ENCODE results near the gene SLC22A5. TPM values are rescaled to one million over a fixed set of nuclear protein-coding genes. Genes with fewer than 3 reads are reported as not detected.

Gene SLC22A5
- total RNA-seq, result 3.4 and 4.1 TPM in 2 replicates

DNA sequence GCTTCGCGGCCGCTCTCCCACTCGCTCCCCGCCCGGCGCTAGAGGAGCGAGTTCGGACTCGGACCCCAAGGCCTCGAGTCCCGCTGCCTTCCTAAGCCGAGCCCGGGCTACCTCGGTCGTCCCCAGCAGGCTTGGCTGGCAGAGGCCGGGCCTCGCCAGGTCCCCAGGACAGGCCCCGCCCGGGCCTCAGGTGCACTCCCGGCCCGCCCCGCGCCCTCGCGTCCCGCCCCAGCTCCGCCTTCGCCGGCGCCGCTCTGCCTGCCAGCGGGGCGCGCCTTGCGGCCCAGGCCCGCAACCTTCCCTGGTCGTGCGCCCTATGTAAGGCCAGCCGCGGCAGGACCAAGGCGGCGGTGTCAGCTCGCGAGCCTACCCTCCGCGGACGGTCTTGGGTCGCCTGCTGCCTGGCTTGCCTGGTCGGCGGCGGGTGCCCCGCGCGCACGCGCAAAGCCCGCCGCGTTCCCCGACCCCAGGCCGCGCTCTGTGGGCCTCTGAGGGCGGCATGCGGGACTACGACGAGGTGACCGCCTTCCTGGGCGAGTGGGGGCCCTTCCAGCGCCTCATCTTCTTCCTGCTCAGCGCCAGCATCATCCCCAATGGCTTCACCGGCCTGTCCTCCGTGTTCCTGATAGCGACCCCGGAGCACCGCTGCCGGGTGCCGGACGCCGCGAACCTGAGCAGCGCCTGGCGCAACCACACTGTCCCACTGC, at the start of gene SLC22A5:
Gene SLC22A5, plus strand, starts transcription at position 237 of the 707 bp plus-strand sequence. Its CDS starts 263 bp downstream, at position 500.
- peak; percentile 61 to 62 for DNase-seq (ENCODE audit: low read depth in 2 of 2)

DNA sequence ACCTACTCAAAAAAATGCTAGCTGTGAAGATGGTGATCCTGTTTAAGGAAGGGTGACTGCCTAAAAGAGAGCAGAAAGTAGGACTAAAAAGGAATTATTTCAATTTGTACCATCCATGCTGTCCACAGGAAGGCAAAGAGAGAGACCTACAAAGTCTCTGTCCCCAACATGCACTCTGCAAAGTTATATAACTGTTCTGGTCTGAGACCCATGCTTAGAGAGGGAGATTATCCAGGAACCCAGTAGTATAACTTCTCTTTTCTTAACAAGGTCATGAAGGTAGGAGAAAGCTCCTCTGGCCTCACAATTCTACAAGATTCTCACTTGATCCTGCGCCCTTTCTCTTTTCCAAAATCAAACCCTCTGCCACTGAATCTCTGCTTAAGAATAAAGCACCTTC, 49.5 kb upstream of the SLC22A5 start:
- DNase-seq (ENCODE audit: low read depth in 2 of 2), result no peak

DNA sequence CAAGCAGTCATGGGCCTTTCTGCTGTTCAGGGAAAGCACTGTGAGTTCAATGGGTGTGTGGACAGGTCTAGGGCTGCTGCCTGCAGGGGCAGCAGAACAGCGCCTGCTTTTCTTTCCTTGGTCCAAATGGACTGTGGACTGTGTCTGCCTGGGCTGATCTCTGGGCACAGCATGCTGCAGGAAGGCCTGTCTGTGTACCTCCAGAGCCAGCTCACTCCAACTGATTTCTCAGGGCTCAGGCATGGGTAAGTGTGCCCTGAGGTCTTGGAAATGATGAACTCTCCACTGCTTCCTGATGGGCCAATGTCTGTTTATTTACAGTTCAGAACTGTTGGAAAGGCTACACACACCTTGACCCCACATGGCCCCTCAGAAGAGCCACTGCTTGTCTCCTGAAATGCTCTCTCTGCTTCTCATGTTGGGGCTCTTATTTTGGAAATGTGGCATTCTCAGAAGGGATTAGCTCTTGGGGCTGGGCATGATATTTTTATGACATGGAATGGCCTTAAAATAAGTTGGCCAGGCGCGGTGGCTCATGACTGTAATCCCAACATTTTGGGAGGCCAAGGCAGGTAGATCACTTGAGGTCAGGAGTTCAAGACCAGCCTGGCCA, 48.3 kb upstream of the SLC22A5 start:
- DNase-seq (ENCODE audit: low read depth in 2 of 2), result no peak

DNA sequence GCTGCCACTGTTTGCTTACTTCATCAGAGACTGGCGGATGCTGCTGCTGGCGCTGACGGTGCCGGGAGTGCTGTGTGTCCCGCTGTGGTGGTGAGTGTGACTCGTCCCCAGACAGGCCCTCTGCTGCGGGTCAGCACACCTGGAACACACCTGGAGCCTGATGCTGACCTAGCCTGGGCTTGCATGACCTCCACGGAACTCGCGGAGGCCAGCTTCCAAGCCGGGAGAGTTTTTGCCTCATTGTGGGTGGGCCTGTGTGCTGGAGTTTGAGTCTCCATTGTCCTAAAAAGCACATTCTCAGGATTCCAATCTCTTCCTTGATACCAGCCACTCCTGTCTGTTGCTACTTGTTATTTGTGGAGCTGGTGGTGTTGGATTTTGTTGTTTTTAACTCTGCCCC, 47.2 kb upstream of the SLC22A5 start:
- no peak for DNase-seq (ENCODE audit: low read depth in 2 of 2)

DNA sequence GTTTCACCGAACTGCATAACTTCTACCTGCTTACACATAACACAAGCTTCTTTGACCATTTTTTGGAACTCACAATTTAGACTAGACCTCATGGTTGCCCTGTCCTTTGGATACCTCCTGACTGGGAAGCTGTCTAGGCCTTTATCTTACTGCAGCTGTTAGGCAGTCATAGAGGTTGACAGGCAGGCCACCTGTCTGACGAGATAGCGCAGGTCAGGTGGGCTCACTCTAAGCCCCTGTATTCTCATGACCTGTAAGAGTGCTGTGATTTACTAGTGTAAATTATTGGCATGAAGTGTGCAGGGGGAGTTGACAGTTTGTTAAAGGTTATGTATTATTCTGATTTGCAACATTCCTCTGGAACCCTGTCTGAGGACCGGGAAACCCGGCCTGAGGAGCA, 46.3 kb upstream of the SLC22A5 start:
- DNase-seq (ENCODE audit: low read depth in 2 of 2), result no peak

DNA sequence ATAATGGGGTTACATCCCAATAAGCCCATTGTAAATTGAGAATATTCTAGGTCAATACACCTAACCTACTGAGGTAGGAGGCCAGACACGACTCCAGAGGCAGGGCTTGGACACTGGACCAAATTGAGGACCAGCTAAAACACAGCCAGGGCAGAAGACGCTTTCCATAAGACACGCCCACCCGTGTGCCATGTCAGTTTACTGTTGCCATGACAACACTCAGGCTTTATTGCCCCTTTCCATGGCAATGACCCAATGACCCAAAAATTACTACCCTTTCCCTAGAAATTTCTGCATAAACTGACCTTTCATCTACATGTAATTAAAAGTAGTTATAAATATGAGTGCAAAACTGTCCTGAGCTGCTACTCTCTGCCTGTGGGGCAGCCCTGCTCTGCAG, 43.8 kb upstream of the SLC22A5 start:
- DNase-seq (ENCODE audit: low read depth in 2 of 2), result no peak

DNA sequence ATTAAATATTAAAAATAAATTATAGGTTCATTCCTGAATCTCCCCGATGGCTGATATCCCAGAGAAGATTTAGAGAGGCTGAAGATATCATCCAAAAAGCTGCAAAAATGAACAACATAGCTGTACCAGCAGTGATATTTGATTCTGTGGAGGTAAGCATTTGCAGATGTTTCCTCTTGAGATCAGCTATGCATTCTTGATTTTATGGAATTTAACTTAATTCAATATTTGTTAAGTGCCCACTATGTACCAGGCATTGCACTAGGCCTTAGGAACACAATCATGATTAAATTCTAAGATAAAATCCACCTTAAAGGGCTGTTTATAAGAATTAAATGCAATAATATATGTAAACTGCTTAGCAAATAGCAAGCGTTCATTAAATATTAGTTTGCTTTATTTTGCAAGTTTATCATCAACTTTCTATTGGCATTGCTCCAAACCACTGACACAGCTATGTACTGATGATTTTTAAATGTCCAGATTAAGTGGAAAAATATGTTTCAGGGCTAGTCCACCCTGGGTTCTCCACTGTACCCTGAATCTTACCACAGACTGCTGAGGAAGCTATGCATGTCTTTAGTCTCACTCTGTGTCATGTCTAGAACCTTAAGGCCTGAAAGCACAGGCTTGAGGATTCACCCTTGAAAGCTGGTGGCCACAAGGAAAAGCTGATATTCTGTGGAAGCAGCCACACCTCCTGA, 42.1 kb upstream of the SLC22A5 start:
- DNase-seq (ENCODE audit: low read depth in 2 of 2), result no peak

DNA sequence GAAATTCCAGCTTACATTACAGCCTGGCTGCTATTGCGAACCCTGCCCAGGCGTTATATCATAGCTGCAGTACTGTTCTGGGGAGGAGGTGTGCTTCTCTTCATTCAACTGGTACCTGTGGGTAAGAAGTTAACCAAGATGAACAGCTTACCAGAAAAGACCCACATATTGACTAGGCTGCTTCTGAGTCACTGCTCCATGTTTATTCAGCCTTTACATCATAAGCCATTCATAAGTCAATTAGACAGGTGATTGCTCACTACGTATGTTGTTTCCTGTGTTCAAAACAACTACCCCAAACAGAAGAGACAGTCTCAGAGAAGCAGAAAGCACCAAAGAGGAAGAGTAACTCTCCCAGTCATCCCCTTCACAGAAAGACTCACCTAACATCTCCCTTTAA, 34.7 kb upstream of the SLC22A5 start:
- peak in 1 of 2 donors; percentile 76 for DNase-seq (ENCODE audit: low read depth in 2 of 2)

DNA sequence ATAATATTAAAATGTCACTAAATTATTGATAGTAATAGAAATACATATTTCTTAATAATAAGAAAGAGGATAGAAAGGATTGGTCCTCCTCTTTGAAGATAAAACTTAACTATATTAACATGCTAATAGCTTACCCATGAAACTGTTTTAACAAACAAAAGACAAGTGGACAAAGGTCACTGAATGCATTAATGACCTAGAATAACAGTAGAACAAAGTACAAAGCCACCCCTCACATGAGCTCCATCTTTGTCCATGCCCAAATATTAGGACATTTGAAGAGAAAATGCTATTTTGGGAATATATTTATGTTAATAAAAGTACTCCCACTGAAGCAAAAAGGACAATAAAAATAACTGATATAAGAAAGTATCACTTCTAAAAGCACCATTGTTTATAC, 34.1 kb upstream of the SLC22A5 start:
- no peak for DNase-seq (ENCODE audit: low read depth in 2 of 2)

DNA sequence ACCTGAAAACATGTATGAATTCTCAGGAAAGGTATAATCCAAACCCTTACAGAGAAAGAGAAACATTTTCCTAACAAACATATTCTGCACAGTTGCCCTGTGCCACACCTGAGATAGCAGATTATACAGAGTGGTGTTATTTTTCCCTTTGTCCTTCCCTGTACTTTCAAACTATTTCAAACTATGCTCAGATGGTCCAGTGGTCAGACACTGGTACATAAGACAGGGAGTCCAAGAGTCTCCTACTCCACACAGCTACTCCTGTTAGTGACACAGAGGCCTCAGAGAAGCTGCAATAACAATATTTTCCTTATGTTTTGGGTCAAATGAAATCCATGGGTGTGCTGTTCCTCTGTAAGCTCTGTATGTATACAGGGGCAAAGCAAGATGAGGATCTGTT, 30.0 kb upstream of the SLC22A5 start:
- no peak for DNase-seq (ENCODE audit: low read depth in 2 of 2)

DNA sequence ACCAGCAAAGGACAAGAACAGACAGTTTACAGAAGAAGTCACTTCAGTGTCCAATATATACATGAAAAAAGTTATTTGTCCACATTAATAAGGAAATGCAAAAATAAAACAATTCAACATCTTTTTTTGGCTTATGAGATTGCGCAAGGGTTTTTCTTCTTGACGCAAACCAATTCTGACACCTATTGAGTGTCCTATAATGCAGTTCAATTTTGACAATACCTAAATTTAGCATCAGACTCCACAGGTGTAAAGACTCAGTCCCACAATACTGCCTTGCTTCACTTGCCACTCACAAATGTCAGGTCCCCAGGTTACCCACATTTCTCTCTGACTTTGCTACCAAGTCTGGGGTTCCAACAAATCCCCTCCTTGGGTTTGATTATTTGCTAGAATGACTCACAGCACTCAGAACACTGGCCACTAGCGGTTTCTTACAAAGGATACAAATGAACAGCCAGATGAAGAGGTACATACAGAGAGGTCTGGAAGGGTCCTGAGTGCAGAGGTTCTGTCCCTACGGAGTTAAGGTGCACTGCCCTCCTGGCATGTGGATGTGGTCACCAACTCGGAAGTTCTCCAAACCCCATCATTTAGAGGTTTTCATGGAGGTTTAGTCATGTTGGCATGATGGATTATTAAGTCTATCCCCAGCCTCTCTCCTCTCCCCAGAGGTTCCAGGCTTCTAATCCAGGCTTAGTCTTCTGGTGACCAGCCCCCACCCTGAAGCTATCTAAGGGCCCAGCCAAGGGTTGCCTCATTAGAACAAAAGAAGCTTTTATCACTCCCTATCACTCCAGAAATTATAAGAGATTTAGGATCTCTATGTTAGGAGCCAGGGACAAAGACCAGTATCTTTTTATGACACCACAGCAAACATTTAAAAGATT, 27.0 kb upstream of the SLC22A5 start:
- no peak for DNase-seq (ENCODE audit: low read depth in 2 of 2)

DNA sequence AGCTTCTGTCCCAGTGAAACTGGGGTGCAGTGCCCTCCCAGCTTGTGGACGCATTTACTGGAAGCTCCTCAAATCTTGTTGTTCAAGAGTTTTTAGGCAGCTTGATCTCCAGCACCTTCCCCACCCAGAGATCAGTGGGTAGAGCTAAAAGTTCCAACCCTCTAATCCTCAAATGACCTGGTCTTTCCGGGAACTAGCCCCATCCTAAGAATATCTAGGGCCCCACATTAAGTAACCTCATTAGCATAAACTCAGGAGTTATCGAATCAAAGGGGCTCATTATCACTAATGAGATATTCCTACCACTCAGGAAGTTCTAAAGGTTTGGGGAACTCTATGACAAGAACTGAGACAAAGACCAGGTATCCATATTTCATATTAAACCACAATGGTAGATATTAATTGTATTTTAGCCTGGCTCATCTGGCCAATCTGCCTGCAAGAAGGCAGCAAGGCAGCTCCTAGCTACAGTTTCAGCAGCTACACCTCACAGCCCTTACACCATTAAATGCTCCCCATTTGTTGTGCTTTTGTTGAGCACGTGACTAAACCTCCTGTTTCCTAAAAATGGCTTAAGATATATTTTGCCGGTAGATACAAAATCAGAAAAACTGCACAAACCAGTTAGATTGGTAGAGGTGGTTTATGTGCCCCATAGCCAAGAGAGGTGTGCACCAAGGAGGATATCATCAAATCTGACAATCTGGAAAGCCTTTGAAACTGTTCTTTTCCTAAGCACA, 24.6 kb upstream of the SLC22A5 start:
- DNase-seq (ENCODE audit: low read depth in 2 of 2), result no peak

DNA sequence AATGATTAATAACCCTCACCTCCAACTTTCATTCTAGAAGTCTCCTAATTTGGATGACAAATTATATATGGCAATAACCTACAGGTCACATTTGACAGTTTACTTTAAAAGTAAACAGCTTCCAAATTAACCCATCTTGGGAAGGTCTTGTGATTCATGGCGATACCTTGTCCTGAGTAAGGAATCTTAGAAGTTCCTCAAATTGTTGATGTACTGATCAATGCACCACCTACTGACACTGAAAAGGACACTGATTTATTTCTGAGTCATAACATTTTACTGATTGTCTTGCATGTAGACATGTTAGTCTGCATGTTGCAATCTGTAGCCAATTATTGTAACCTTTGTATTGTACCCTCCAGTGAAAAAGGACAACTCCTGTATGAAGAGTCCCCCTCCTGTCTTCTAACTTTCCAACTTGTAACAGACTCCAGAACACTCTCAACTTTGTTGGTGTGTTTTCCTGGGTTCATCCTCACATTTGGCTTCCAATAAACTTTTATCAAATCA, 16.0 kb upstream of the SLC22A5 start:
- DNase-seq (ENCODE audit: low read depth in 2 of 2), result no peak

DNA sequence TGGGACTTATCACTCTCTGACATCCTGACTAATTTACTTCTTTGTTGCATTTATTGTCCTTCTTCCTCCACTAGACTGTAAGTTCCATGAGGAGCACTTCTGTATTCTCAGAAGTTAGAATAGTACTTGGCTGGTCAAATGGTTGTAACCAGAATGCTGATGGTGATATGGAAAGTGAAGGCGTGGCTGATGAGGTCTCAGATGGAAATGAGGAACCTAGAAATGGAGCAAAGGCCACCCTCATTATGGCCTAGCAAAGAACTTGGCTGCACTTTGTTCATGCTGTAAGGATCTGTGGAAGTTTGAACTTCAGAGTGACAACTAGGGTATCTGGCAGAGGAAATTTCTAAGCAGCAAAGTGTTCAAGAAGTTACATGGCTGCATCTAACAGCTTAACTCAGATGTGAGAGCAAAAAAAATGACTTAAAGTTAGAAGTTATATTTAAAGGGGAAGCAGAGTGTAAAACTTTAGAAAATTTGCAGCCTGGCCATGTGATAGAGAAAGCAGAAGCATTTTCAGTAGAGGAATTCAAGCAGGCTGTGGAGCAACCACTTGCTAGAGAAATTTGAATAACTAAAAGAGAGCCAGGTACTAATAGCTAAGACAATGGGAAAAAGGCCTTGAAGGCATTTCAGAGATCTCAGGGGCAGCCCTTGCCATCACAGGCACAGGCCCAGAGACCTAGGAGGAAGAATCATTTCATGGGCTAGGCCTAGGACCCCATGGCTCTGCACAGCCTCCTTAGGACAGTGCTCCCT, 14.9 kb upstream of the SLC22A5 start:
- no peak for DNase-seq (ENCODE audit: low read depth in 2 of 2)

DNA sequence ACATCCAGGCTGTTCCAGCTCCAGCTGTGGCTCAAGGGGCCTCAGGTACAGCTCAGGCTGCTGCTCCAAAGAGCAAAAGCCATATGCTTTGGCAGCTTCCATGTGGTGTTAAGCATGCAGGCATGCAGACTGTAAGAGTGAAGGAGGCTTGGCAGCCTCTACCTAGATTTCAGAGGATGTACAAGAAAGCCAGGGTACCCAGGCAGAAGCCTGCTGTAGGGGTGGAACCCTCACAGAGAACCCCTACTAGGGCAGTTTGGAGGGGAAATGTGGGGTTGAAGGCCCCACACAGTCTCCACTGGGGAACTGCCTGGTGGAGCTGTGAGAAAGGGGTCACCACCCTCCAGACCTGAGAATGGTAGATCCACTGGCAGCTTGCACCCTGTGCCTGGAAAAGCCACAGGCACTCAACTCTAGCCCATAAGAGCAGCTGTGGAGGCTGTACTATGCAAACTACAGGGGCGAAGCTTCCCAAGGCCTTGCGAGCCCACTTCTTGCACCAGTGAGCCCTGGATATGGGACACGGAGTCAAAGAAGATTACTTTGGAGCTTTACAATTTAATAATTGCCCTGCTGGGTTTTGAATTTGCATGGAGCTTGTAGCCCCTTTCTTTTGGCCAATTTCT, 14.3 kb upstream of the SLC22A5 start:
- no peak for DNase-seq (ENCODE audit: low read depth in 2 of 2)

DNA sequence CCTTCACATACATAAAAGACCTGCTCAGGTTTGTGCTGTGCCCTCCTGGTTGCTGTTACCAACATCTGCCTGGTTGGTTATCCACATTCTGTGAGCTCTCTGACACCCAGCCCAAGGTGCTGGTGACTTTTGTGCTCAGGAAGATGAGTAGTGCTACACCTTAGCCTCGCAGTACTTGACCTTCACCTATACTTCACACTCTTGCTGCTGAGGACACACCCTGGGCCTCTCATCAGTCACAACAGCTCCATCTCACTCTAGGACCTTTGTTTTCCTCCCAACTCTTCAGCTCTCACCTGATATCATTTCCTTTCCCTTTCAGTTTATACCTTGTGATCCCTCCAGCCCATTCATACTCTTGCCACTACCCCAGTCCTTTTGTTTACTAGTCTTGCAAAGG, 10.7 kb upstream of the SLC22A5 start:
- DNase-seq (ENCODE audit: low read depth in 2 of 2), result no peak

DNA sequence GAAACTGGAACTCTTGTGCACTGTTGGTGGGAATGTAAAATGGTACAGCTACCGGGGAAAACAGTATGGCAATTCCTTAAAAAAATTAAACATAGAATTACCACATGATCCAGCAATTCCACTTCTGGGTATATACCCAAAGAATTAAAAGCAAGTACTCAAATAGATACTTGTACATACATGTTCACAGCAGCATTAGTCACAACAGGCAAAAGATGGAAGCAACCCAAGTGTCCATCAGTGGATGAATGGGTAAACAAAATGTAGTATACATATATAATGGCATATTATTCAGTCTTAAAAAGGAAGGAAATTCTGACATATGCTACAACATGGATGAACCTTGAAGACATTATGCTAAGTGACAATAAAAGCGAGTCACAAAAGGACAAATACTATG, 7.4 kb upstream of the SLC22A5 start:
- no peak for DNase-seq (ENCODE audit: low read depth in 2 of 2)

DNA sequence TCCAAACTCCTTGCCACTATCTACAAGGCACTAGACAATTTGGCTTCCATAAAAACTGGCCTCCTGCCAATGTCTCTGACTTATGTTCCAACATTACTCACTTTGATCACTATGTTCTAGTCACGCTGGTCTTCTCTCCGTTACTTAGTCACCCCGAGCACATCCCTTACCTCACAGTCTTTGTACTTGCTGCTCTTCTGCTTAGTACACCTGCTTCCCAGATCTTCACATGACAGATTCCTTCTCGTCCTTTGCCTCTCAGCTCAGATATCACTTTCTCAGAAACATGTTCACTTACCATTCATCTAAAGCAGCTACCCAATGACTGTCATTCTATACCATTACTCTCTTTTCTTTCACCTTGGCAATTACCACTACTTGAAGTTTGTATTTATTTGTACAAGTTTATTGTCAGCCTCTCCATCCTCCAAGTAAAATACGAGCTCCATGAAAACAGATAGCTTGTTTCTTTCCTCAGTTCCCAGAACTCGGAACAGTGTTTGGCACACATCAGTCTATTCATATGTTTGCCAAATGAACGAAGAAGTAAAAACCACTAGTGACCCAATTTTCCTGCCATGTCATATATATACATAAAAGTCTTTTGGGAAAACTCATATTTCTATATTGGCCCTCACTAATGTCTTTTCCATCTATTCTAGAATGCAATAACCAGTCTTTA, 5.9 kb upstream of the SLC22A5 start:
- DNase-seq (ENCODE audit: low read depth in 2 of 2), result peak; percentile 28 to 88

DNA sequence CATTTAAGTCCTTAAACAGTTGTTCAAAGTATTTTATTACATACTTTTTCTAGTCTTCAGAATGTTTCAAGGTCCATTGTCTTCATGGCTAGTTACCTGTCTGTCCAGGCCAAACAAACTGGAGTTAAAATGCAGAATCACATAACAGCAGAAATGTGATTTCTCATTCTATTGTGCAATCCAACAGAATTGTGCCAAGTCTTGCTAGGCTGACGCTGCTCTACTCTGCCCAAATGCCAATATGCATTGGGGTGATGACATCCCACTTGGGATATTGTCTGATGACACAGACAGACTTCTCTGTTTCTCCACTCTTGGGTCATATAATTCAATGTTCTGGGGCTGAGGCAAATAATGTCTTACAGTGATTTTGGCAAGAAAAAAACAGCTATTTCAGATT, 5.2 kb upstream of the SLC22A5 start:
- DNase-seq (ENCODE audit: low read depth in 2 of 2), result peak in 1 of 2 donors; percentile 17
